GM18519 (cell line): ENCODE measurements around the gene RSAD1.

ENCODE experiments used
- ATAC-seq: cut with Tn5 transposase; IDR thresholded peaks from one replicate; pipeline ENCODE4 v1.9.1; 2021; ENCODE audit warnings: mild to moderate bottlenecking, moderate library complexity; ENCODE audit not compliant: unreplicated experiment, low FRiP score

Gene RSAD1

GRCh38 chr17:50478391-50479381, at the start of gene RSAD1:
Gene RSAD1 (plus strand): TSS chr17:50478860. CDS start chr17:50478885, 25 bp downstream.
- ATAC-seq = peak; percentile 79

DNA sequence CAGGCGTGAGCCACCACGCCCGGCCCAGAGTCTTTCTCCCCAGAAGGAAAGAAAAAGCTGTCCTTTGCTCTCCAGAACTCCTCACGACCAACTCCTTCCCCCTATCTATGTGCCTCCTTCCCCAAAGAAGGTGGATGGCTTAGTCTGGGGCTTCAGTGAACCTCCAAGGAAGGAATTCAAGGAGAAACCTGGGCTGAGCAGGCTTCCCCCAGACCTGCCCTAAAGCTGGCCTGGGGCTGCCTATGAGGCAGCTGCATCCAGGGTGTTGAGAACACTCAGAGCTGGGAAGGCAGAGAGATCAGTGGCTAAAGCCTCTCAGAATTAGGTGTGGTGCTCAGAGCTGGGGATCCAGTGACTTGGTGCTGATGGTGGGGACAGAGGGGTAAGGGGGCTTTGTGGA, 48.9 kb upstream of the RSAD1 start:
- no peak for ATAC-seq

- ATAC-seq = no peak
Measured at GRCh38 chr17:50430821-50431618, 47.6 kb upstream of the RSAD1 start.

- no peak for ATAC-seq
Measured at GRCh38 chr17:50432125-50432762, 46.4 kb upstream of the RSAD1 start.

DNA sequence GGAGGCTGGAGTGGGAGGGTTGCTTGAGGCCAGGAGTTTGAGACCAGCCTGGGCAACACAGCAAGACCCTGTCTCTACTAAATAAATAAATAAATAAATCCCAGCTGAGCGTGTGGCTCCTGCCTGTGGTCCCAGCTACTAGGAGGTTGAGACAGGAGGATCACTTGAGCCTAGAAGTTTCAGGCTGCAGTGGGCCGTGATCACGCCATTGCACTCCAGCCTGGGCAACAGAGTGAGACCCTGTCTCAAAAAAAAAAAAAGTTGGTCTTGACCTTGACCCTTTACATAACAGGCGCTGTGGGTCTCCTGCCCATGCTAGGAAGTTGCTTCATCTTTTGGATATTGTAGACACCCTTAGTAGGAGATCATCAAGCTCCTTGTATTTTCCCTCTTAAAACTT, 41.3 kb upstream of the RSAD1 start:
- ATAC-seq = no peak

GRCh38 chr17:50439008-50439407, 39.7 kb upstream of the RSAD1 start:
- ATAC-seq = no peak

GRCh38 chr17:50440172-50440837, 38.4 kb upstream of the RSAD1 start:
- no peak for ATAC-seq

- ATAC-seq = no peak
Measured at GRCh38 chr17:50440838-50441829, 37.5 kb upstream of the RSAD1 start.

- no peak for ATAC-seq
Measured at GRCh38 chr17:50443505-50443974, 35.1 kb upstream of the RSAD1 start.

DNA sequence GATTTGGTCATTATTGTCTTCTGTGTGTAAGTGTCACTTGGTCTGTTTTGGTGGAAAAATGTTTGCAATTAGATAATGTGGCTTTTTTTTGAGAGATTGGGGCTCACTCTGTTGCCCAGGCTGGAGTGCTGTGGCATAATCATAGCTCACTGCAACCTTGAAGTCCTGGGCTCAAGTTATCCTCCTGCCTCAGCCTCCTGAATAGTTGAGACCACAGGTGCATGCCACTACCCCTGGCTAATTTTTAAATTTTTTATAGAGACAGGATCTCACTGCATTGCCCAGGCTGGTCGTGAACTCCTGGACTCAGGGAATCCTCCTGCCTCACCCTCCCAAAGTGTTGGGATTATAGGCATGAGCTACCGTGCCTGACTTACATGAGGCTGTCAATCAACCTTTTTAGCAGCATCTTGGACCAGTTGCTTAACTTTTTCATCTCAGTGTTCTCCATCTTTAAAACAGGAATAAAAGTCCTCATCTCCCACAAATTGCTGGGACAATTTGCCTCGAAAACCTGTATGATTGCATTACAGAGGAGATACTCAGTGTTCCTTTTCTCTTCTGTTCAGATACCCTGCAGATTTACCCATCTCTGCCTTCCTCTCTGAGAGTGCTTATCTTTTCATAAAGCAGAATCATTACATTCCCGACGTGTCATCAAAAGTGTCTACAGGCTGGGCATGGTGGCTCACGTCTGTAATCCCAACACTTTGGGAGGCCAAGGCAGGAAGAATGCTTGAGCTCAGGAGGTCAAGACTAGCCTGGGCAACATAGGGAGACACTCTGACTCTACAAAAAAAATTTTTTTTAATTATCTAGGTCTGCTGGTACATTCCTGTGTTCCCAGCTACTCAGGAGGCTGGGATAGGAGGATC, 33.6 kb upstream of the RSAD1 start:
- ATAC-seq = no peak

- ATAC-seq = no peak
Measured at GRCh38 chr17:50445730-50446325, 32.8 kb upstream of the RSAD1 start.

DNA sequence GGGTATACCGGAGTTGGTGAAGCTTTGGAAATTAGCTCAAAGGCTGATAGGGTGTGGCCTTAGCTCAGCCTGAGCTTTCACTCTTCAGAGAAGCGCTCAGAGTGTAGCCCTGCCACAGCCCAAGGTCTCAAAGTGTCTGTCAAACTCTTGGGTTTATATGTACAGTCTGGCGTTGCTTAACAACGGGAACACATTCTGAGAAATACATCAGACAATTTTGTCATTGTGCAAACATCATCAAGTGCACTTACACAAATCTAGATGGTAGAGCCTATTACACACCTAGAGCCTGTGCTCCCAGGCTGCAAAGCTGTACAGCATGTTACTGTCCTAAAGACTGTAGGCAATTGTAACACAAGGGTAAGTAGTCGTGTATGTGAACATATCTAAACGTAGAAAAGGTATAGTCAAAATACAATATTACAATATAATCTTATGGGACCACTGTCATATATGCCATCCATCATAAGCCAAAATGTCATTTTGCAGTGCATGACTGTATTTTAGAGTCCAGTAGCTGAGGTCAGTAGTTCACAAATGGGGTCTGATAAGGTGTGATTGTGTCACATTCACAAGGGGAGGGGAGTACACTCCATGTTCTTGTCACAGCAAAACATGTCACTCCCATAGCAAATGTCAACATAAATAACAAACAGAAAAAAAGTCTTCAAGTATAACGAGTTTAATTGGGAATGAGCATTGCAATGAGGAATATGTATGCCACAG, 30.6 kb upstream of the RSAD1 start:
- no peak for ATAC-seq

GRCh38 chr17:50448643-50449042, 30.0 kb upstream of the RSAD1 start:
- no peak for ATAC-seq

GRCh38 chr17:50451943-50452629, 26.6 kb upstream of the RSAD1 start:
- no peak for ATAC-seq

DNA sequence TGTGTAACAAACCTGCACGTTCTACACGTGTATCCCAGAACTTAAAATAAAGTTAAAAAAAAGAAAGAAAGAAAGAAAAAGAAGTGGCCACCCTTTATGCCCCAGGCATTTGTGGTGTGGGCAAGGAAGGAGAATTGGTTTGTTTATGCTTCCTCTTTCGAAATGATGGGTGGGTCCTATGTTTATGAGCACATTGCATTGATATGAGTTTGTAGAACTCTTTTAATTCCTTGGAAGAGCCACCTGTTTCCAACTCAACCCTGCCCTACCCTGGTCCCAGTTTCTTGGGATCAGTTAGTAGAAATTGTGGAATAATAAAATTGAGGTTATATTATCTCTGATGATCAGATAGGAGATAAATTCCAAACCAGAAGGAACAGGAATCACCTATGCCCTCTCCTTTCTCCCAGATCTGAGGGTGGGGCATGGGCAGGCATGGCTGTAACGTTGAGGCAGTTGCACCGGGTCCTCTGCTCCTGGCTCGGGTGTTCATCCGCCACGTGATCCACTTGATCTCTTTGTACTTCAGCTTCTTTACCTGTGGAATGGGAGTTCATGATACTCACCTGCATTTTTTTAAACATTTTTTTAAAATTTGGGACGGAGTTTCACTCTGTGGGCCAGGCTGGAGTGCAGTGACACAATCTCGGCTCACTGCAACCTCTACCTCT, 25.9 kb upstream of the RSAD1 start:
- no peak for ATAC-seq

- ATAC-seq = no peak
Measured at GRCh38 chr17:50453901-50454300, 24.8 kb upstream of the RSAD1 start.
